ENCODE data around the gene PDE4B.

GRCh38 chr1:65980237-65980636 is 187.5 kb downstream of the PDE4B start:
- TF ChIP-seq, protein P1, sequence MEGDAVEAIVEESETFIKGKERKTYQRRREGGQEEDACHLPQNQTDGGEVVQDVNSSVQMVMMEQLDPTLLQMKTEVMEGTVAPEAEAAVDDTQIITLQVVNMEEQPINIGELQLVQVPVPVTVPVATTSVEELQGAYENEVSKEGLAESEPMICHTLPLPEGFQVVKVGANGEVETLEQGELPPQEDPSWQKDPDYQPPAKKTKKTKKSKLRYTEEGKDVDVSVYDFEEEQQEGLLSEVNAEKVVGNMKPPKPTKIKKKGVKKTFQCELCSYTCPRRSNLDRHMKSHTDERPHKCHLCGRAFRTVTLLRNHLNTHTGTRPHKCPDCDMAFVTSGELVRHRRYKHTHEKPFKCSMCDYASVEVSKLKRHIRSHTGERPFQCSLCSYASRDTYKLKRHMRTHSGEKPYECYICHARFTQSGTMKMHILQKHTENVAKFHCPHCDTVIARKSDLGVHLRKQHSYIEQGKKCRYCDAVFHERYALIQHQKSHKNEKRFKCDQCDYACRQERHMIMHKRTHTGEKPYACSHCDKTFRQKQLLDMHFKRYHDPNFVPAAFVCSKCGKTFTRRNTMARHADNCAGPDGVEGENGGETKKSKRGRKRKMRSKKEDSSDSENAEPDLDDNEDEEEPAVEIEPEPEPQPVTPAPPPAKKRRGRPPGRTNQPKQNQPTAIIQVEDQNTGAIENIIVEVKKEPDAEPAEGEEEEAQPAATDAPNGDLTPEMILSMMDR (IDR thresholded peaks at IDR 0.05): no peak
- no peak for TF ChIP-seq POLR2AphosphoS5 (IDR thresholded peaks at IDR 0.05; ENCODE audit: insufficient read depth in 1 of 2, low read depth in 1 of 2)

Measured in vagina (tissue), 2 donors.